ENCODE measurements around the gene GABRR2. TPM values are rescaled to one million over a fixed set of nuclear protein-coding genes. Genes with fewer than 3 reads are reported as not detected.

GABRR2 gene
- total and polyA plus RNA-seq, 2 donors: 0.42 to 0.78 TPM

DNA sequence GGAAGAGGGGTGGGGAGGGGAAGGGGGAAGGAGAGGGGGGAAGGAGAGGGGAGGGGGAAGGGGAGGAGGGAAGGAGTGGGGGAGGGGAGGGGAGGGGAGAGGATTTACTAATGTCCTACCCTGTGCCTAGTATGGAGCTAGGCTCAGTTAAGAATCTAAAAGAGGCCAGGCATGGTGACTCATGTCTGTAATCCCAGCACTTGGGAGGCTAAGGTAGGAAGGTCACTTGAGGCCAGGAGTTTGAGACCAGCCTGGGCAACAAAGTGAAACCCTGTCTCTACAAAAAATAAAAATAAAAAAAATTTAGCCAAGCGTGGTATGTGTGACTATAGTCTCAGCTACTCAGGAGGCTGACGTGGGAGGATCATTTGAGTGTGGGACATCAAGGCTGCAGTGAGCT is 24.5 kb upstream of the GABRR2 start:
- 98% methylated on average over 2 of the region's 2 CpGs for WGBS
- Histone ChIP-seq H3K36me3 (ENCODE audit: control insufficient read depth in 2 of 2, insufficient read depth in 2 of 2, low read length in 1 of 2) (peaks cover 26 to 57% of the 10 kb centered on the region in 2 donors), H3K27ac (ENCODE audit: low read depth in 1 of 2, low read length in 1 of 2) (no peak overlapping the region), H3K9me3 (ENCODE audit: control insufficient read depth in 2 of 2, insufficient read depth in 1 of 2, low read length in 1 of 2) (no peaks in the 10 kb centered on the region), H3K4me1 (ENCODE audit: control insufficient read depth in 2 of 2, insufficient read depth in 2 of 2, low read length in 2 of 2) (peaks cover 0 to 1% of the 10 kb centered on the region in 2 donors), H3K27me3 (ENCODE audit: control insufficient read depth in 2 of 2, insufficient read depth in 1 of 2, low read length in 1 of 2) (no peaks in the 10 kb centered on the region), H3K4me3 (ENCODE audit: low read length in 2 of 2) (no peak overlapping the region)
- no peak for DNase-seq (ENCODE audit: low read depth in 6 of 9, low spot score in 9 of 9)

DNA sequence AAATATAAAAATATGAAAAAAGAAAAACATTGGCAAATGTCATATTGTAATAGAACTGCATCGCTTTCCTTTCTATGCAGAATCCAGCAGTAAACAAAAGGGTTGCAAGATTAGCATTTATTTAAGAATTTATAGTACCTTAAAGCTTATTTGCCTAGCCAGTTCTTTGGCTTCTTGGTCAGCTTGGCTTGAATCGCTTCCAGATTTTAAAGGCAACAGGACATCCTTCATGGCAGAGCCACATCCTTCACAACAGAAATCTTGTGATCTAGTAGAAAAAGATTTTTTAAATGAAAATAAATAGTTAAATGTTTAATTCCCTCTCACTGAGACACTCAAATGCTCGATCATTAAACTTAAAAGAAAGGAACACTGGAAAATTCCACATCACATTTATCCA is 20.1 kb upstream of the GABRR2 start:
- Histone ChIP-seq H3K36me3 (ENCODE audit: control insufficient read depth in 2 of 2, insufficient read depth in 2 of 2, low read length in 1 of 2) (peaks cover 21 to 71% of the 10 kb centered on the region in 2 donors), H3K4me3 (ENCODE audit: low read length in 2 of 2) (no peak overlapping the region), H3K9me3 (ENCODE audit: control insufficient read depth in 2 of 2, insufficient read depth in 1 of 2, low read length in 1 of 2) (no peaks in the 10 kb centered on the region), H3K27me3 (ENCODE audit: control insufficient read depth in 2 of 2, insufficient read depth in 1 of 2, low read length in 1 of 2) (no peaks in the 10 kb centered on the region), H3K27ac (ENCODE audit: low read depth in 1 of 2, low read length in 1 of 2) (no peak overlapping the region), H3K4me1 (ENCODE audit: control insufficient read depth in 2 of 2, insufficient read depth in 2 of 2, low read length in 2 of 2) (no peaks in the 10 kb centered on the region)
- WGBS: 98% methylated on average over 3 of the region's 3 CpGs
- DNase-seq (ENCODE audit: low read depth in 6 of 9, low spot score in 9 of 9): no peak

DNA sequence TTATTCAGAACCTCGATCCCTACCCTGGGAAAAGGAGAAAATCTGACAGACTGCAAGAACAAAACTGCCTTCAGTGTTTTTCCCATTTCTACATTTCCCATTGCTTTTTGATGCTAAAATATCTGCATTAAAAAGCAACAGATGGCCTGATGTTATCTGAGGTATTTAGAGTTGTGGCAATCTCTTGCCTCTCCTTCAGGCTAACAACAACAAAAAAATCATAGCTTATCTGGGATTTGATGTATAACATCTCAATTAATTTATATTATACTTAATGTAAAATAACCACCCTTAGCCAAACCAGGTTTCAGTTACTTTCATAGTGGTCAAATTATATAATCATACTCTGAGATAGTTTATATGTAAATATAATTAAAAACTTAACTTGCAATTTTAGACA is 15.8 kb upstream of the GABRR2 start:
- Histone ChIP-seq H3K27ac (ENCODE audit: low read depth in 1 of 2, low read length in 1 of 2) (no peak overlapping the region), H3K9me3 (ENCODE audit: control insufficient read depth in 2 of 2, insufficient read depth in 1 of 2, low read length in 1 of 2) (no peaks in the 10 kb centered on the region), H3K27me3 (ENCODE audit: control insufficient read depth in 2 of 2, insufficient read depth in 1 of 2, low read length in 1 of 2) (no peaks in the 10 kb centered on the region), H3K4me1 (ENCODE audit: control insufficient read depth in 2 of 2, insufficient read depth in 2 of 2, low read length in 2 of 2) (peaks cover 0 to 6% of the 10 kb centered on the region in 2 donors), H3K36me3 (ENCODE audit: control insufficient read depth in 2 of 2, insufficient read depth in 2 of 2, low read length in 1 of 2) (peaks cover 18 to 72% of the 10 kb centered on the region in 2 donors), H3K4me3 (ENCODE audit: low read length in 2 of 2) (no peak overlapping the region)
- no peak for DNase-seq (ENCODE audit: low read depth in 6 of 9, low spot score in 9 of 9)
- WGBS: 98% methylated on average over 1 of the region's 1 CpG

DNA sequence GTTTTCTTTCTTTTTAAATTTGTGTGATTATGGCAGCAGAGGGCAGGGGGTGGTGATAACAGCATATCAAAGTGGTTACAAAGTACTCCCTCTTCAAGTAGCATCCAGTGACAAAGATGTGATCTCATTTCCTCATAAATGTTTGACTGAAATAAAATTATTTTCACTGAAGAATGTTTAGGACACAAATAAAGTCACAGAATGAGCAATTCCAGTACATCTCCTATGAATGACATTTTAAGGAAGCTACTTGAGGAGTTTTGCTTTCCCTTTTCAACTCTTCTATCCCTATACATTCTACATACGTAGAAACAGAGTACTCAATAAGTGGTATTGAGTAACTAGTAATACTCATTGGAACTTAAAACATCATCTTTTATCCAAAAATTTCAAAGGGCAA is 13.9 kb upstream of the GABRR2 start:
- H3K9me3 ChIP-seq (ENCODE audit: control insufficient read depth in 2 of 2, insufficient read depth in 1 of 2, low read length in 1 of 2): no peaks in the 10 kb centered on the region
- H3K27ac ChIP-seq (ENCODE audit: low read depth in 1 of 2, low read length in 1 of 2): no peak overlapping the region
- no peaks in the 10 kb centered on the region for H3K27me3 ChIP-seq (ENCODE audit: control insufficient read depth in 2 of 2, insufficient read depth in 1 of 2, low read length in 1 of 2)
- 94% methylated on average over 1 of the region's 1 CpG for WGBS
- peaks cover 0 to 6% of the 10 kb centered on the region in 2 donors for H3K4me1 ChIP-seq (ENCODE audit: control insufficient read depth in 2 of 2, insufficient read depth in 2 of 2, low read length in 2 of 2)
- DNase-seq (ENCODE audit: low read depth in 6 of 9, low spot score in 9 of 9): no peak
- H3K36me3 ChIP-seq (ENCODE audit: control insufficient read depth in 2 of 2, insufficient read depth in 2 of 2, low read length in 1 of 2): peaks cover 18 to 65% of the 10 kb centered on the region in 2 donors
- H3K4me3 ChIP-seq (ENCODE audit: low read length in 2 of 2): no peak overlapping the region

DNA sequence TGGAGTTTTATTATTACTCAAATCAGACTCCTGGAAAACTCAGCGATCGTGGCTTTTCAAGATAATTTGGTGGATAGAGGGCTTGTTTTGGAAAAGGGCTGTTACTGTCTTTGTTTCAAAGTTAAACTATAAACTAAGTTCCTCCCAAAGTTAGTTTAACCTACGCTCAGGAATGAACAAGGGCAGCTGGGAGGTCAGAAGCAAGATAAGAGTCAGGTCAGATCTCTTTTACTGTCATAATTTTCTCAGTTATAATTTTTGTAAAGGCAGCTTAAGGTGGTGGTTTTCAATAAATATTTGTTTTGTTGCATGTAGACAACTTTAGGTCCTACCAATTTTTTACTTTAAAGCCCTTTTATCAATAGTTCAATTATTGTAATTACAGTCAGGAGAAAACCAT is 9.2 kb upstream of the GABRR2 start:
- Histone ChIP-seq H3K27ac (ENCODE audit: low read depth in 1 of 2, low read length in 1 of 2) (no peak overlapping the region), H3K4me1 (ENCODE audit: control insufficient read depth in 2 of 2, insufficient read depth in 2 of 2, low read length in 2 of 2) (peaks cover 0 to 6% of the 10 kb centered on the region in 2 donors), H3K9me3 (ENCODE audit: control insufficient read depth in 2 of 2, insufficient read depth in 1 of 2, low read length in 1 of 2) (no peaks in the 10 kb centered on the region), H3K27me3 (ENCODE audit: control insufficient read depth in 2 of 2, insufficient read depth in 1 of 2, low read length in 1 of 2) (no peaks in the 10 kb centered on the region), H3K36me3 (ENCODE audit: control insufficient read depth in 2 of 2, insufficient read depth in 2 of 2, low read length in 1 of 2) (peaks cover 11 to 31% of the 10 kb centered on the region in 2 donors), H3K4me3 (ENCODE audit: low read length in 2 of 2) (no peak overlapping the region)
- DNase-seq (ENCODE audit: low read depth in 6 of 9, low spot score in 9 of 9): no peak
- WGBS: 99% methylated on average over 3 of the region's 3 CpGs

DNA sequence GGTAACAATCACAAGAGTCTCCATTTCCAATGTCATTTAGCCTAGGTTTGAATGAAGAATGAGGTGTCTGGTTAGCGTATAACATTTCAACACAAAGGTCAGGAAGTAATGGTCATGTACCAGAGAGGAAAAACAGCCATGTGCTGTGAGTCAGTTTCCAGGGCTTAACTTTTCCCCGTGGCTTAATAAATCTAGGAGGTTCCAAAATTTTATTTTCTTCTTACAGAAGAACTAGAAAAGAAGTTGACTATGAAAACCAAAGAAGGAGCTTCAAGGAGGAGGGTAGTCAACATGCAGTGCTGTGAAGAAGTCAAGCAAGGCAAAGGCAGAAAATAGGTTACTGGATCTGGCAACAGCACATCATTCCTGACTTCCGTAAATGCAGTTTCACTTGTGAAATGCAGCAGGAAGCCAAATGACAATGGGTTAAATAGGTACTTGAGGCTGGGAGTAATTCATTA is 8.4 kb upstream of the GABRR2 start:
- H3K27me3 ChIP-seq (ENCODE audit: control insufficient read depth in 2 of 2, insufficient read depth in 1 of 2, low read length in 1 of 2): no peaks in the 10 kb centered on the region
- no peak overlapping the region for H3K4me3 ChIP-seq (ENCODE audit: low read length in 2 of 2)
- peaks cover 0 to 6% of the 10 kb centered on the region in 2 donors for H3K4me1 ChIP-seq (ENCODE audit: control insufficient read depth in 2 of 2, insufficient read depth in 2 of 2, low read length in 2 of 2)
- WGBS: 95% methylated on average over 3 of the region's 3 CpGs
- DNase-seq (ENCODE audit: low read depth in 6 of 9, low spot score in 9 of 9): no peak
- H3K9me3 ChIP-seq (ENCODE audit: control insufficient read depth in 2 of 2, insufficient read depth in 1 of 2, low read length in 1 of 2): no peaks in the 10 kb centered on the region
- no peak overlapping the region for H3K27ac ChIP-seq (ENCODE audit: low read depth in 1 of 2, low read length in 1 of 2)
- peaks cover 11 to 24% of the 10 kb centered on the region in 2 donors for H3K36me3 ChIP-seq (ENCODE audit: control insufficient read depth in 2 of 2, insufficient read depth in 2 of 2, low read length in 1 of 2)

DNA sequence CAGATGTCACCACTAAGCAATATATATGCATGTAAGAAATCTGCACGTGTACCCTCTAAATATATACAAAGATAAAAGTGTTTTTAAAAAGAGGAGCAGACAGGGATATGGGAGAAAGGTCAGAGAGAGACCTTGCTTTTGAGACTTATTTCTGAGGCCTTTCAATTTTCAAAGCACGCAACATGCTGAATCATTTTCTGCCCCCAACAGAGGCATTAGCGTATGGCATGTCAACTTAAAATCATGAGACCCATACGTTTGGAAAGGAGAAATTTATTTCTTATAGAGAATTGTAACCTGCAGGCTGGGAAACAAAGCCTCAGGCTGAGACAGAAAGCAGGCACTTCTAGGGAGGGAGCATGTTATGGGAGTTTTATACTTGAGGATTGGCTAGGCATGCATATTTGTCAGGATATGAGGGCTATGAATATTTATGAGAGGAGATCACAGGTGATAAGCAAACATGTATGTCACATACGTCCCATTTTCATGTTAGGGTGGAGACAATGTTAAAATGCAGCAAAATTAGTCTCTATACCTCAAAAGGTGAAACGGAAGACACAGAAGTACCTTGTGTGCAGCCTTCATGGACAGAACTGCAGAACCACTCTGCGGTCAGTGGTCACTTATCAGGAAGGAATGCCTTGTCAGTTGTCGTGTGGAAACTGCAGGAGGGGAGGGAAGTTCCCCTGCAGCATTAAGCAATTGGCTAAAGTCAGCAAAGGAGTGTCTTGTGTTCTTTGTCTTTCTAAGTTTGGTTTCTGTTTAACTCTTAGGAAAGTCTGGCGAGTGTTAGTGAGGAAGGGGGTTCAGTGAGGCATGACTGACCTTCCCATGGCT is 6.3 kb upstream of the GABRR2 start:
- 79% methylated on average over 9 of the region's 9 CpGs for WGBS
- H3K4me1 ChIP-seq (ENCODE audit: control insufficient read depth in 2 of 2, insufficient read depth in 2 of 2, low read length in 2 of 2): no peaks in the 10 kb centered on the region
- H3K9me3 ChIP-seq (ENCODE audit: control insufficient read depth in 2 of 2, insufficient read depth in 1 of 2, low read length in 1 of 2): no peaks in the 10 kb centered on the region
- H3K27ac ChIP-seq (ENCODE audit: low read depth in 1 of 2, low read length in 1 of 2): no peak overlapping the region
- no peak overlapping the region for H3K4me3 ChIP-seq (ENCODE audit: low read length in 2 of 2)
- no peak for DNase-seq (ENCODE audit: low read depth in 6 of 9, low spot score in 9 of 9)
- H3K36me3 ChIP-seq (ENCODE audit: control insufficient read depth in 2 of 2, insufficient read depth in 2 of 2, low read length in 1 of 2): peaks cover 7% of the 10 kb centered on the region in 2 donors
- H3K27me3 ChIP-seq (ENCODE audit: control insufficient read depth in 2 of 2, insufficient read depth in 1 of 2, low read length in 1 of 2): no peaks in the 10 kb centered on the region

DNA sequence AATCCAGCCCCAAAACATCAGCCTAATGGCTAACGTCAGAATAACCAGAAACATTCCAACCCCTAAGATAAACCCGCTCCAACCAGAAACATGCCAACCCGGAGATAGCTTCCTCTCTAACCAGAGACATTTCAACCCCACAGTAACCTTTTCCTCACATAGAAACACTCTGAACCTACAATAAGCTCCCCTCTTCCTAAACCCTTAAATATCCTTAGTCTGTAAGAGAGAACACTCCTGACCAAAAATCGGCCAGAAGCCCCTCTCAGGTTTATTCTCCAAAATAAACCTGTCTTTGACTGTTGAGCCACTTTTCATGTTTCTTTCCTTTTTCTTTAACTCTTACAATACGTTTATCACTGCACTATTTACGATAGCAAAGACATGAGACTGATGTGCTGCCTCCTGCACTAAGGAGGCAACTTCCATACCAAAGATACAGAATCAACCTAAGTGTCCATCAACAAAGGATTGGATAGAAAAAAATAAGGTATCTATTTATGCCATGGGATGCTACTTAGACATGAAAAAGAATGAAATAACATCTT is 5.0 kb upstream of the GABRR2 start:
- H3K4me1 ChIP-seq (ENCODE audit: control insufficient read depth in 2 of 2, insufficient read depth in 2 of 2, low read length in 2 of 2): no peaks in the 10 kb centered on the region
- no peaks in the 10 kb centered on the region for H3K9me3 ChIP-seq (ENCODE audit: control insufficient read depth in 2 of 2, insufficient read depth in 1 of 2, low read length in 1 of 2)
- DNase-seq (ENCODE audit: low read depth in 6 of 9, low spot score in 9 of 9): no peak
- no peak overlapping the region for H3K27ac ChIP-seq (ENCODE audit: low read depth in 1 of 2, low read length in 1 of 2)
- H3K4me3 ChIP-seq (ENCODE audit: low read length in 2 of 2): no peak overlapping the region
- 98% methylated on average over 6 of the region's 6 CpGs for WGBS
- no peaks in the 10 kb centered on the region for H3K27me3 ChIP-seq (ENCODE audit: control insufficient read depth in 2 of 2, insufficient read depth in 1 of 2, low read length in 1 of 2)
- peaks cover 0 to 6% of the 10 kb centered on the region in 2 donors for H3K36me3 ChIP-seq (ENCODE audit: control insufficient read depth in 2 of 2, insufficient read depth in 2 of 2, low read length in 1 of 2)

DNA sequence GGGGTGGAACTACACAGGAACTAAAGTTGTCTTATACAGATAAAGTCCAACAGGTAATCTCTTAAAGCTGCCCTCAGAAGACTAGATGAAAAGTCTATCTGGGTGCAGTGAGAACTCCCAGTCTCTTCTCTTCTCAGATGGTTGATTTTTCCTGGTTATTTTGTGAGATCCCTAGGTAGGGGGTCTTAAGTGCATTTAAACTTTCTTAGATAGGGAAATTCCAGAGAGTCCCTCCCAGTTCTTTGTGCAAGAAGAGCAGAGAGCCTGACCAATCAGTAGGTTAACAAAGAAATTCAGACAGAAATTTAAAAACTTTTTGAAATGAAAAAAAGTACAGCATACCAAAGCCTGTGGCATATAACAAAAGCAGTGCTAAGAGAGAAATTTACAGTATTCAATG is 2.0 kb upstream of the GABRR2 start:
- Histone ChIP-seq H3K4me1 (ENCODE audit: control insufficient read depth in 2 of 2, insufficient read depth in 2 of 2, low read length in 2 of 2) (peaks cover 0 to 3% of the 10 kb centered on the region in 2 donors), H3K27ac (ENCODE audit: low read depth in 1 of 2, low read length in 1 of 2) (no peak overlapping the region), H3K27me3 (ENCODE audit: control insufficient read depth in 2 of 2, insufficient read depth in 1 of 2, low read length in 1 of 2) (no peaks in the 10 kb centered on the region), H3K36me3 (ENCODE audit: control insufficient read depth in 2 of 2, insufficient read depth in 2 of 2, low read length in 1 of 2) (peaks cover 0 to 8% of the 10 kb centered on the region in 2 donors), H3K9me3 (ENCODE audit: control insufficient read depth in 2 of 2, insufficient read depth in 1 of 2, low read length in 1 of 2) (no peaks in the 10 kb centered on the region), H3K4me3 (ENCODE audit: low read length in 2 of 2) (no peak overlapping the region)
- DNase-seq (ENCODE audit: low read depth in 6 of 9, low spot score in 9 of 9): no peak

Measured in thymus (tissue), 11 donors.